ENCODE results near the gene CNDP1.
"Not testable (repeated sequence)": the region's sequence is repeated elsewhere in the genome, so short reads cannot be mapped to it uniquely, and the experiment has no call there.

CNDP1 gene

GRCh38 chr18:74521068-74521725 is 13.1 kb upstream of the CNDP1 start:
- Histone ChIP-seq H3K4me3 (no peak overlapping the region), H3K27ac (no peak overlapping the region)
- DNase-seq (ENCODE audit: low spot score): no peak
- no peak for TF ChIP-seq CTCF (IDR thresholded peaks at IDR 0.05)

DNA sequence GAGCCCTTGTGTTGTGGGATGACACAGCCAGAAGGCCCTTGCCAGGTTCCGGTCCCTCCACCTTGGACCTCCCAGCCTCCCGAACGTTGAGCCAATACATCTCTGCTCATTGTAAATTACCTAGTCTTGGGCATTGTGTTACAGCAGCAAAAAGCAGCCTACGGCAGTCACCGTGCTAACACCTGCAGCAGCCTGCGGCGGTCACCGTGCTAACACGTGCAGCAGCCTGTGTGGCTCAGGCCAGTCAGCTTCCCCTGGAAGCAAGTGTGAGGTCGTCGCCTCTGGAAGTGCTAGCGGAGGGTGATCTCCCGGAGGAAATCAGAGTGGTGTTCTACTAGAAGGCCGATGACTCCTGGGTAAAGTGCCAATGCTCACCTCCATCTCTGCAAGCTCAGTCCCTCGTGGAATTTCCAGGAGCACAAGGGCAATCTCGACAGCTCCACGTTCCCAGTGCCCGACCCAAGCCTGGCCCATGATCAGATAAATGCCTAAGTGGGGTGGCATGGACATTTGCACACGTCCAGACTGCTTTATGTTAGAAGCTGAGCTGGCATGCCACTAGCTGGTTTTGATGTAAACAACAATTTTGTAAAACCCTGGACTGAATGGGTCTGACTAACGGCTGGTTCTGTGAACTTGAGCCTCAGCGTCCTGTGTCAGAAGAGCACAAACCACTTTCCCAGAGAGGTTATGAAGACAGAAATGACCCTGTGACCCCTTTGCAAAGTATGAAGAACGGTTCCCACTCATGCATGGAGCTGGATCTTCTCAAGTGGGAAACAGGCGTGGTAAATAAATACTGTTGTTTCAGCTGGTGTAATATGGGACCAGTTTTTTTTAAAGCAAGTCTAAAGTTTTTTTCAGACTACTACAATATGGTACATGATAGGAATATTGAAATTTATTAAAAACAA is 11.4 kb upstream of the CNDP1 start:
- no peak overlapping the region for H3K4me3 ChIP-seq
- no peak for DNase-seq (ENCODE audit: low spot score)
- no peak overlapping the region for H3K27ac ChIP-seq
- no peak for TF ChIP-seq CTCF (IDR thresholded peaks at IDR 0.05)

- DNase-seq (ENCODE audit: low spot score): no peak
- Histone ChIP-seq H3K27ac (no peak overlapping the region), H3K4me3 (no peak overlapping the region)
- TF ChIP-seq CTCF (IDR thresholded peaks at IDR 0.05): no peak
These were observed 10.2 kb upstream of the CNDP1 start for GRCh38 chr18:74524097-74524496.

DNA sequence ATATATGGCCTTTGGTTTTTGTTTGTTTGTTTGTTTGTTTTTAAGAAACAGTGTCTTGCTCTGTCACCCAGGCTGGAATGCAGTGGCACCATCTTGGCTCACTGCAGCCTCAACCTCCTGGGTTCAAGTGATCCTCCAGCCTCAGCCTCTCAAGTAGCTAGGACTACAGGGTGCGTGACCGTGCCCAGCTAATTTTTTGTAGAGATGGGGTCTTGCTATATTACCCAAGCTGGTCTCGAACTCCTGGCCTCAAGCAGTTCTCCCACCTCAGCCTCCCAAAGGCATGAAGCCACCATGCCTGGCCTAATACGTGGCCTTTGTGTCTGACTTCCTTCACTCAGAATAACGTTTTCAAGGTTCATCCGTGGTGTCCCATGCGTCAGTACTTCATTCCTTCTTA is 9.4 kb upstream of the CNDP1 start:
- not testable (repeated sequence) for H3K27ac ChIP-seq, H3K4me3 ChIP-seq
- DNase-seq (ENCODE audit: low spot score): peak; percentile 46

GRCh38 chr18:74525741-74526140 is 8.6 kb upstream of the CNDP1 start:
- DNase-seq (ENCODE audit: low spot score): no peak
- Histone ChIP-seq H3K4me3 (no peak overlapping the region), H3K27ac (no peak overlapping the region)
- no peak for TF ChIP-seq CTCF (IDR thresholded peaks at IDR 0.05)

DNA sequence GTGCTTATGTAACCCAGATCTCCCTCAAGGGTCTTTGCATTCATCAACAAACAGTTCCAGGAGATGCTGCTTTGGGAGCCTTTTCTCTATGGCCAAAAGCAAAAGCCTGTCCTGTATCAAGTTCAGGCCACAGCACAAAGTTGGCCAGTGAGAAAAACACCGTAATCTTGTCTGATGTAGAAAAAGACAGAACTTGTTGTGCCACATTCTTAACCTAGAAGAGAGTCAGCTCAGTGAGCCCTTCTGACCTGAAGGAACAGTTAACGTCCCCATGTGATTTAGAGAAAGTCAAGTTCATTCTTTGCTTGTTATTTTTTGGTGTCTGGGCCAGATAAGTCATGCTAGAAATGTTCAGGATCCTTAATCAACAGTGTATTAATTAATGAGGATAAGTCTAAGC is 7.8 kb upstream of the CNDP1 start:
- no peak overlapping the region for H3K4me3 ChIP-seq
- TF ChIP-seq CTCF (IDR thresholded peaks at IDR 0.05): no peak
- H3K27ac ChIP-seq: no peak overlapping the region
- DNase-seq (ENCODE audit: low spot score): no peak

DNA sequence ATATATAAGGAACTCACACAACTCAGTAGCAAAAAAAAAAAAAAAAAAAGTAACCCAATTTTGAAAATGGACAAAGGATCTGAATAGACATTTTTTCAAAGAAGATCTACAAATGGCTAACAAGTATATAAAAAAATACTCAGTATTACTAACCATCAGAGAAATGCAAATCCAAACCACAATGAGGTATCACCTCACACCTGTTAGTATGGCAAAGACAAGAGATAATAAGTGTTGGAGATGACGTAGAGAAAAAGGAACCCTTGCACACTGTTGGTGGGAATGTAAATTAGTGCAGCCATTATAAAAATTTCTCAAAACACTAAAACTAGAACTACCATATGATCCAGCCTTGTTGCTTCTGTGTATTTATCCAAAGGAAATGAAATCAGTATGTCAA is 5.8 kb upstream of the CNDP1 start:
- TF ChIP-seq CTCF (IDR thresholded peaks at IDR 0.05): no peak
- H3K27ac ChIP-seq: no peak overlapping the region
- no peak for DNase-seq (ENCODE audit: low spot score)
- no peak overlapping the region for H3K4me3 ChIP-seq

Measured in coronary artery (tissue), 2 donors.